Parathyroid adenoma (tissue), 2 donors: ENCODE results near the gene NOS2.
"Not testable (repeated sequence)": the region's sequence is repeated elsewhere in the genome, so short reads cannot be mapped to it uniquely, and the experiment has no call there.

ENCODE experiments used
- H2AFZ ChIP-seq: fragments of 300-600 bp; sonication (generic); one replicate; pipeline ENCODE4 v1.7.0; 2017; ENCODE audit warnings: antibody characterized with exemption, mild to moderate bottlenecking
- H3K27ac ChIP-seq: fragments of 300-600 bp; sonication (generic); one replicate; pipeline ENCODE4 v1.7.0; 2017
- H3K27me3 ChIP-seq: fragments of 300-600 bp; sonication (generic); one replicate; pipeline ENCODE4 v1.7.0; 2017; ENCODE audit warnings: low read length; ENCODE audit not compliant: control insufficient read depth, insufficient read depth
- H3K36me3 ChIP-seq: fragments of 300-600 bp; sonication (generic); one replicate; pipeline ENCODE4 v1.7.0; 2017; ENCODE audit warnings: low read length; ENCODE audit not compliant: control insufficient read depth, insufficient read depth
- H3K4me1 ChIP-seq: fragments of 300-600 bp; sonication (generic); one replicate; pipeline ENCODE4 v1.7.0; 2017; ENCODE audit warnings: control low read depth
- H3K4me2 ChIP-seq: fragments of 300-600 bp; sonication (generic); one replicate; pipeline ENCODE4 v1.7.0; 2017; ENCODE audit warnings: low read length
- H3K4me3 ChIP-seq: fragments of 300-600 bp; sonication (generic); one replicate; pipeline ENCODE4 v1.7.0; 2017; ENCODE audit warnings: low read depth, low read length
- H3K79me2 ChIP-seq: fragments of 300-600 bp; sonication (generic); one replicate; pipeline ENCODE4 v1.7.0; 2017; ENCODE audit warnings: control low read depth
- H3K9ac ChIP-seq: fragments of 300-600 bp; sonication (generic); one replicate; pipeline ENCODE4 v1.7.0; 2017; ENCODE audit warnings: mild to moderate bottlenecking
- H3K9me3 ChIP-seq: fragments of 300-600 bp; sonication (generic); one replicate; pipeline ENCODE4 v1.7.0; 2017; ENCODE audit warnings: low read length; ENCODE audit not compliant: control insufficient read depth
- TF ChIP-seq, protein P1 (sequence below): fragments of 300-600 bp; sonication (generic); IDR thresholded peaks from one replicate; pipeline ENCODE4 v1.7.0; 2017; ENCODE audit warnings: antibody characterized with exemption, mild to moderate bottlenecking
- donor health status: primary hyperparathyroidism.

NOS2 gene

GRCh38 chr17:27751166-27751565, 49.2 kb downstream of the NOS2 start:
- Histone ChIP-seq H2AFZ (no peak overlapping the region), H3K4me2 (no peak overlapping the region), H3K9me3 (no peaks in the 10 kb centered on the region), H3K9ac (no peak overlapping the region), H3K36me3 (no peaks in the 10 kb centered on the region), H3K27me3 (no peaks in the 10 kb centered on the region), H3K79me2 (no peaks in the 10 kb centered on the region), H3K27ac (no peak overlapping the region), H3K4me1 (no peaks in the 10 kb centered on the region), H3K4me3 (no peak overlapping the region)
- TF ChIP-seq, protein P1, sequence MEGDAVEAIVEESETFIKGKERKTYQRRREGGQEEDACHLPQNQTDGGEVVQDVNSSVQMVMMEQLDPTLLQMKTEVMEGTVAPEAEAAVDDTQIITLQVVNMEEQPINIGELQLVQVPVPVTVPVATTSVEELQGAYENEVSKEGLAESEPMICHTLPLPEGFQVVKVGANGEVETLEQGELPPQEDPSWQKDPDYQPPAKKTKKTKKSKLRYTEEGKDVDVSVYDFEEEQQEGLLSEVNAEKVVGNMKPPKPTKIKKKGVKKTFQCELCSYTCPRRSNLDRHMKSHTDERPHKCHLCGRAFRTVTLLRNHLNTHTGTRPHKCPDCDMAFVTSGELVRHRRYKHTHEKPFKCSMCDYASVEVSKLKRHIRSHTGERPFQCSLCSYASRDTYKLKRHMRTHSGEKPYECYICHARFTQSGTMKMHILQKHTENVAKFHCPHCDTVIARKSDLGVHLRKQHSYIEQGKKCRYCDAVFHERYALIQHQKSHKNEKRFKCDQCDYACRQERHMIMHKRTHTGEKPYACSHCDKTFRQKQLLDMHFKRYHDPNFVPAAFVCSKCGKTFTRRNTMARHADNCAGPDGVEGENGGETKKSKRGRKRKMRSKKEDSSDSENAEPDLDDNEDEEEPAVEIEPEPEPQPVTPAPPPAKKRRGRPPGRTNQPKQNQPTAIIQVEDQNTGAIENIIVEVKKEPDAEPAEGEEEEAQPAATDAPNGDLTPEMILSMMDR, result no peak

GRCh38 chr17:27749562-27750150, 50.7 kb downstream of the NOS2 start:
- not testable (repeated sequence) for H3K27ac ChIP-seq, H3K27me3 ChIP-seq, H3K79me2 ChIP-seq, H2AFZ ChIP-seq, H3K36me3 ChIP-seq, H3K4me1 ChIP-seq, H3K9ac ChIP-seq, H3K4me3 ChIP-seq, H3K9me3 ChIP-seq, H3K4me2 ChIP-seq

DNA sequence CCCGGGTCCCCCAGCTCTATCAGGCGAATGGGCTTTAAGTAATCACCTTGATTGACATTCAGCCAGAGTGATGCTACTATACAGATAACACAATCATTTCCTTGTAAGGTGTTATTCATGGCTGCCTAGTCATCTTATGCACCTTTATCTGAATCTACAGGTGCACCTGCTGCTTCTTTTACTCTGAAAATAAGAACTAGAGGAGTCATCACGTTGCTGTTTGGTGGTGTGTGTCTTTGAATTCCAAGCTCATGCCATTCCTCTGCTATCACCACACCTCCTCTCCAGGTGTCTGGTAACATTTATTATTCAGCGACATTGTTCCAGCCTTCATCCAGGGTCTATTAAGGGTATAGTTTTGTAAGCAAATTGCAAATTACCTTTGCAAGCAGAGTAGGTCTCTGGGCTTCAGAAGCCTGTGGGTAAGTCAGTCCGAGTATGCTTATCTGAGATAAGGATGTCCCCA, 51.9 kb downstream of the NOS2 start:
- Histone ChIP-seq H3K4me3 (no peak overlapping the region), H3K79me2 (no peaks in the 10 kb centered on the region), H3K36me3 (no peaks in the 10 kb centered on the region), H2AFZ (no peak overlapping the region), H3K27ac (no peak overlapping the region), H3K4me1 (no peaks in the 10 kb centered on the region), H3K27me3 (no peaks in the 10 kb centered on the region), H3K9ac (no peak overlapping the region), H3K4me2 (no peak overlapping the region), H3K9me3 (no peaks in the 10 kb centered on the region)
- TF ChIP-seq, protein P1, result no peak

GRCh38 chr17:27747462-27748359, 52.6 kb downstream of the NOS2 start:
- Histone ChIP-seq H3K4me2 (no peak overlapping the region), H3K4me3 (no peak overlapping the region), H3K79me2 (no peaks in the 10 kb centered on the region), H3K36me3 (no peaks in the 10 kb centered on the region), H3K9ac (no peak overlapping the region), H3K9me3 (no peaks in the 10 kb centered on the region), H3K27me3 (no peaks in the 10 kb centered on the region), H3K4me1 (no peaks in the 10 kb centered on the region), H2AFZ (no peak overlapping the region), H3K27ac (no peak overlapping the region)
- TF ChIP-seq, protein P1, result no peak

DNA sequence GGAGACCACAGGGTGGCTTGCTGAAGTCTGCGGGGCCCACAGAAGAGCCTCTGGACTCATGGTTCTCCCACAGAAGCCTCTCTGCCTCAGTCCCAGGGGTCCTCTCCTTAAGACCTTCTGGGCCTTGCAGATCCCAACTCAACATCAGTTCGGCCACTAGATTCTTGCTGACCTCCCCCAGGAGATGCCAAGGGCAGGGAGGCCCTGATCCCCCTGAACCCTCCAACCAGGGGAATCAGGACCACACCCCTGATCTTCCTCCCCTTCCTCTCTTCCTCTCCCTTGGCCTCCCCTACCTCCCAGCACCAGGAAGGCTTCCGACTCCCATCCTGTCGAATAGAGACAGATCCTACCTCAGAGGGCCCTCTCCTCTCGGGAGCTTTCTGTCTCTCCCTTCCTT, 53.4 kb downstream of the NOS2 start:
- no peaks in the 10 kb centered on the region for H3K9me3 ChIP-seq
- H3K27me3 ChIP-seq, result no peaks in the 10 kb centered on the region
- no peak overlapping the region for H2AFZ ChIP-seq
- H3K4me3 ChIP-seq, result no peak overlapping the region
- H3K4me1 ChIP-seq, result no peaks in the 10 kb centered on the region
- no peaks in the 10 kb centered on the region for H3K79me2 ChIP-seq
- no peaks in the 10 kb centered on the region for H3K36me3 ChIP-seq
- TF ChIP-seq, protein P1, result no peak
- H3K9ac ChIP-seq, result no peak overlapping the region
- no peak overlapping the region for H3K27ac ChIP-seq
- H3K4me2 ChIP-seq, result no peak overlapping the region

DNA sequence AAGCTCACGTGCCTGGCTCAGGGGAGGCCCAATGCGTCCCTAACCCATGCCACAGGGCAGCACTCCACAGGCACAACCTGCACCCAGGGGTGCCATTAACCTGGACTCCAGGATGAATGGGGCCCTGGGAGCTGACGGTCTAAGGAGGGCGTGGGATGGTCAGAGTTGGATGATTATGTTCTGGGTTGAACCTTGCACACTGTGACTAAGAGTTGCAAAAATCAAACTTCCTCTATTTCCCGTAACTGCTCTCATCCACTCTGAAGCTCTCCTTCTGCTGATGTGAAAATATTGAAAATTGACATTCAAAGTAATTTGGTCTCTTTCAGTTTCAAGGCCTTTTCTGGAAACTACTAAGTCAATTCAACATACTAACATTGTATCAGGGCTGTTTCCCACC, 54.0 kb downstream of the NOS2 start:
- H3K27ac ChIP-seq, H3K79me2 ChIP-seq, H3K9ac ChIP-seq, H3K4me3 ChIP-seq, H3K4me2 ChIP-seq, H3K9me3 ChIP-seq, H2AFZ ChIP-seq, H3K4me1 ChIP-seq, H3K27me3 ChIP-seq, H3K36me3 ChIP-seq: not testable (repeated sequence)

DNA sequence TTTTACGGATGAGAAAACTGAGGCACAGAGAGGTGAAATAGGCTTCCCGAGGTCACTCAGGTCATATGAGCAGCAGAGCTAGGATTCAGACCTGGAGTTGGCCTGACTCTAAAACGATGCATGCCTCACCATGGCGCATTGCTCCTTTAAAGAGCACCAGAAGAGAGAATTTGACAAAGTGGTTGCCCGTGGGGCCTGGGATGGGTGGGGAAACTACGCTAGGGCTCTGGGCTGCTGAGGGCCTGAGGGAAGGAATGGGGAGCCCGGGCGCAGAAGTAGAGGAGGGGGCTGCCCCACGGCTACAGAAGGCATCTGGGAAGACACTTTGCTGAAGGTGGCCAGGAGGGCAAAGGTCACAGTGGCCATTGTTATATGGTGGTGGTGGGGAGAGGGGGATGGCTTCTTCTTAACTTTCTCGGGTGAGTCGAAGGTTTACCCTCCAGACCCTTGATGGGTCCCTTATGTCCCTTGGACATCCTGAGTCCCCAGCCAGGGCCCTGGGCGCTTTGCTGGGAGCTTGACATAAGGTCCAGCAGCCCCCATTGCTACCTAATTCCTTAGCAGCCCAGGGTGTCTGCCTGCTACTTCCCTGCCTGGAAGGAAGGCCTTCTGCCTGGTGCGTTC, 55.0 kb downstream of the NOS2 start:
- not testable (repeated sequence) for H3K79me2 ChIP-seq, H3K27ac ChIP-seq, H3K9me3 ChIP-seq, H3K36me3 ChIP-seq, H2AFZ ChIP-seq, H3K27me3 ChIP-seq, H3K4me1 ChIP-seq, H3K4me2 ChIP-seq, H3K9ac ChIP-seq, H3K4me3 ChIP-seq
